ENCODE data around the gene PNMA8B.

The PNMA8B gene

GRCh38 chr19:46491975-46492682, 3.5 kb downstream of the PNMA8B start:
- Histone ChIP-seq H2AFZ (ENCODE audit: low read length) (no peak overlapping the region), H3K27me3 (replicated peaks; ENCODE audit: insufficient read depth, low read length) (peaks cover 97% of the 10 kb centered on the region), H3K4me2 (ENCODE audit: low read depth, low read length) (no peak overlapping the region), H3K9me2 (replicated peaks; ENCODE audit: insufficient read depth, low read length) (no peaks in the 10 kb centered on the region), H3K27ac (ENCODE audit: low read length) (no peak overlapping the region), H3K4me1 (ENCODE audit: low read length) (no peaks in the 10 kb centered on the region), H3K9ac (ENCODE audit: low read length) (no peak overlapping the region), H3K79me2 (ENCODE audit: low read length) (no peaks in the 10 kb centered on the region), H3K9me3 (replicated peaks; ENCODE audit: insufficient read depth, low read length) (no peaks in the 10 kb centered on the region), H3F3A (ENCODE audit: insufficient read depth, low read length) (no peaks in the 10 kb centered on the region), H3K4me3 (ENCODE audit: low read length) (no peak overlapping the region), H3K36me3 (replicated peaks; ENCODE audit: insufficient read depth, low read length) (no peaks in the 10 kb centered on the region), H4K20me1 (ENCODE audit: insufficient read depth, low read length) (no peaks in the 10 kb centered on the region)
- TF ChIP-seq EZH2 (optimal IDR thresholded peaks at IDR 0.05; ENCODE audit: low read depth, low read length) (no peak), EZH2phosphoT487 (IDR thresholded peaks at IDR 0.05; ENCODE audit: low read length) (no peak)
- TF ChIP-seq, protein P1, sequence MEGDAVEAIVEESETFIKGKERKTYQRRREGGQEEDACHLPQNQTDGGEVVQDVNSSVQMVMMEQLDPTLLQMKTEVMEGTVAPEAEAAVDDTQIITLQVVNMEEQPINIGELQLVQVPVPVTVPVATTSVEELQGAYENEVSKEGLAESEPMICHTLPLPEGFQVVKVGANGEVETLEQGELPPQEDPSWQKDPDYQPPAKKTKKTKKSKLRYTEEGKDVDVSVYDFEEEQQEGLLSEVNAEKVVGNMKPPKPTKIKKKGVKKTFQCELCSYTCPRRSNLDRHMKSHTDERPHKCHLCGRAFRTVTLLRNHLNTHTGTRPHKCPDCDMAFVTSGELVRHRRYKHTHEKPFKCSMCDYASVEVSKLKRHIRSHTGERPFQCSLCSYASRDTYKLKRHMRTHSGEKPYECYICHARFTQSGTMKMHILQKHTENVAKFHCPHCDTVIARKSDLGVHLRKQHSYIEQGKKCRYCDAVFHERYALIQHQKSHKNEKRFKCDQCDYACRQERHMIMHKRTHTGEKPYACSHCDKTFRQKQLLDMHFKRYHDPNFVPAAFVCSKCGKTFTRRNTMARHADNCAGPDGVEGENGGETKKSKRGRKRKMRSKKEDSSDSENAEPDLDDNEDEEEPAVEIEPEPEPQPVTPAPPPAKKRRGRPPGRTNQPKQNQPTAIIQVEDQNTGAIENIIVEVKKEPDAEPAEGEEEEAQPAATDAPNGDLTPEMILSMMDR (IDR thresholded peaks at IDR 0.05; ENCODE audit: low read length) = no peak
- no peak for DNase-seq

DNA sequence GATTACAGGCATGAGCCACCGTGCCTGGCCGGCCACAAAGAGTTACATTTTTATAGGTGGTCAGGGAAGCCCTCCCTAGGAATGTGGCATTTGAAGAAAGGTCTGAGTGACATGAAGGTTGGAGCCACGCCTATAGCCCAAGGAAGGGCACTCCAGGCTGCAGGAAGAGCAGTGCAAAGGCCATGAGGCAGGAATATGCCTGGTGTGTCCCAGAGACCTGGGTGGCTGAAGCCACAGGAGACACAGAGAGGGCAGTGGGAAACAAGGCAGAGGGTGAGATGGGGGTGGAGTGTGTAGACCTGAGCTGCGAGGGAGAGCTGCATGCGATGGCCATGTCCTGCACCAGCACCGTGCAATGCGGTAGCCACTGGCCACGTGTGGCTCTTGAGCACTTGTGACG, 4.9 kb downstream of the PNMA8B start:
- DNase-seq = no peak
- Histone ChIP-seq H3K79me2 (ENCODE audit: low read length) (no peaks in the 10 kb centered on the region), H3K9me3 (replicated peaks; ENCODE audit: insufficient read depth, low read length) (no peaks in the 10 kb centered on the region), H3K27me3 (replicated peaks; ENCODE audit: insufficient read depth, low read length) (peaks cover 94% of the 10 kb centered on the region), H3K4me1 (ENCODE audit: low read length) (no peaks in the 10 kb centered on the region), H3K27ac (ENCODE audit: low read length) (no peak overlapping the region), H3K36me3 (replicated peaks; ENCODE audit: insufficient read depth, low read length) (no peaks in the 10 kb centered on the region), H3K9ac (ENCODE audit: low read length) (no peak overlapping the region), H4K20me1 (ENCODE audit: insufficient read depth, low read length) (no peaks in the 10 kb centered on the region), H3K9me2 (replicated peaks; ENCODE audit: insufficient read depth, low read length) (no peaks in the 10 kb centered on the region), H3K4me3 (ENCODE audit: low read length) (no peak overlapping the region), H2AFZ (ENCODE audit: low read length) (no peak overlapping the region), H3F3A (ENCODE audit: insufficient read depth, low read length) (no peaks in the 10 kb centered on the region), H3K4me2 (ENCODE audit: low read depth, low read length) (no peak overlapping the region)
- TF ChIP-seq EZH2 (optimal IDR thresholded peaks at IDR 0.05; ENCODE audit: low read depth, low read length) (no peak), EZH2phosphoT487 (IDR thresholded peaks at IDR 0.05; ENCODE audit: low read length) (no peak)
- TF ChIP-seq, protein P1 (IDR thresholded peaks at IDR 0.05; ENCODE audit: low read length) = no peak

GRCh38 chr19:46489445-46490272, 6.0 kb downstream of the PNMA8B start:
- H3K9me2 ChIP-seq (replicated peaks; ENCODE audit: insufficient read depth, low read length) = no peaks in the 10 kb centered on the region
- no peak for TF ChIP-seq EZH2phosphoT487 (IDR thresholded peaks at IDR 0.05; ENCODE audit: low read length)
- TF ChIP-seq EZH2 (optimal IDR thresholded peaks at IDR 0.05; ENCODE audit: low read depth, low read length) = no peak
- TF ChIP-seq, protein P1 (IDR thresholded peaks at IDR 0.05; ENCODE audit: low read length) = no peak
- H3K27ac ChIP-seq (ENCODE audit: low read length) = no peak overlapping the region
- peaks cover 94% of the 10 kb centered on the region for H3K27me3 ChIP-seq (replicated peaks; ENCODE audit: insufficient read depth, low read length)
- no peak overlapping the region for H3K9ac ChIP-seq (ENCODE audit: low read length)
- H2AFZ ChIP-seq (ENCODE audit: low read length) = no peak overlapping the region
- H3K4me1 ChIP-seq (ENCODE audit: low read length) = no peaks in the 10 kb centered on the region
- no peaks in the 10 kb centered on the region for H3K9me3 ChIP-seq (replicated peaks; ENCODE audit: insufficient read depth, low read length)
- H3K4me2 ChIP-seq (ENCODE audit: low read depth, low read length) = no peak overlapping the region
- no peaks in the 10 kb centered on the region for H4K20me1 ChIP-seq (ENCODE audit: insufficient read depth, low read length)
- no peaks in the 10 kb centered on the region for H3F3A ChIP-seq (ENCODE audit: insufficient read depth, low read length)
- no peaks in the 10 kb centered on the region for H3K36me3 ChIP-seq (replicated peaks; ENCODE audit: insufficient read depth, low read length)
- no peaks in the 10 kb centered on the region for H3K79me2 ChIP-seq (ENCODE audit: low read length)
- no peak for DNase-seq
- H3K4me3 ChIP-seq (ENCODE audit: low read length) = no peak overlapping the region

All from MM.1S (cell line).